Measurements from ENCODE around the gene CLDN7. TPM values are rescaled to one million over a fixed set of nuclear protein-coding genes. Genes with fewer than 3 reads are reported as not detected.

The CLDN7 gene
- total RNA-seq, 2 donors from 2014 or later = 142 to 149 TPM

- H3K36me3 Mint-ChIP-seq (ENCODE audit: low read depth) = peaks cover 66% of the 10 kb centered on the region
- Histone ChIP-seq H3K36me3 (ENCODE audit: control insufficient read depth, insufficient read depth, low read length) (peaks cover 67% of the 10 kb centered on the region), H3K27me3 (ENCODE audit: control insufficient read depth, insufficient read depth, low read length, poor library complexity, severe bottlenecking) (no peaks in the 10 kb centered on the region), H3K4me3 (ENCODE audit: low read length) (no peak overlapping the region), H3K4me1 (ENCODE audit: control insufficient read depth, insufficient read depth, low read length) (peaks cover 5% of the 10 kb centered on the region), H3K27ac (ENCODE audit: low read depth, low read length) (no peak overlapping the region), H3K9me3 (ENCODE audit: control insufficient read depth, low read length) (no peaks in the 10 kb centered on the region), H3K9ac (ENCODE audit: extremely low read depth, low read length, poor library complexity, severe bottlenecking) (no peak overlapping the region)
- peaks cover 15% of the 10 kb centered on the region for H3K4me1 Mint-ChIP-seq
- peak overlapping the region; percentile 11 for H3K27ac Mint-ChIP-seq
- no peak for DNase-seq
- WGBS, 2 experiments (ENCODE audit: insufficient coverage in 1 of 2, insufficient read length in 1 of 2) = 93 to 98% methylated on average over 7 to 10 of the region's 10 CpGs
- H3K4me3 Mint-ChIP-seq = no peak overlapping the region
- no peak for TF ChIP-seq CTCF (conservative IDR thresholded peaks at IDR 0.05)
- no peaks in the 10 kb centered on the region for H3K9me3 Mint-ChIP-seq
- H3K27me3 Mint-ChIP-seq (ENCODE audit: insufficient read depth) = no peaks in the 10 kb centered on the region
These were observed 38.2 kb downstream of the CLDN7 start for GRCh38 chr17:7224110-7224509.

- Histone ChIP-seq H3K9me3 (ENCODE audit: control insufficient read depth, low read length) (no peaks in the 10 kb centered on the region), H3K4me1 (ENCODE audit: control insufficient read depth, insufficient read depth, low read length) (peaks cover 12% of the 10 kb centered on the region), H3K9ac (ENCODE audit: extremely low read depth, low read length, poor library complexity, severe bottlenecking) (no peak overlapping the region), H3K36me3 (ENCODE audit: control insufficient read depth, insufficient read depth, low read length) (peaks cover 60% of the 10 kb centered on the region), H3K27ac (ENCODE audit: low read depth, low read length) (no peak overlapping the region), H3K4me3 (ENCODE audit: low read length) (no peak overlapping the region), H3K27me3 (ENCODE audit: control insufficient read depth, insufficient read depth, low read length, poor library complexity, severe bottlenecking) (no peaks in the 10 kb centered on the region)
- peaks cover 21% of the 10 kb centered on the region for H3K4me1 Mint-ChIP-seq
- H3K27ac Mint-ChIP-seq = no peak overlapping the region
- 97 to 100% methylated on average over 4 of the region's 4 CpGs for WGBS, 2 experiments (ENCODE audit: insufficient coverage in 1 of 2, insufficient read length in 1 of 2)
- no peaks in the 10 kb centered on the region for H3K9me3 Mint-ChIP-seq
- no peaks in the 10 kb centered on the region for H3K27me3 Mint-ChIP-seq (ENCODE audit: insufficient read depth)
- no peak for DNase-seq
- no peak overlapping the region for H3K4me3 Mint-ChIP-seq
- H3K36me3 Mint-ChIP-seq (ENCODE audit: low read depth) = peaks cover 59% of the 10 kb centered on the region
- TF ChIP-seq CTCF (conservative IDR thresholded peaks at IDR 0.05) = no peak
These were observed 38.9 kb downstream of the CLDN7 start for GRCh38 chr17:7223375-7223774.

- H3K27ac Mint-ChIP-seq = no peak overlapping the region
- 77 to 92% methylated on average over 6 to 7 of the region's 7 CpGs for WGBS, 2 experiments (ENCODE audit: insufficient coverage in 1 of 2, insufficient read length in 1 of 2)
- no peak overlapping the region for H3K4me3 Mint-ChIP-seq
- H3K36me3 Mint-ChIP-seq (ENCODE audit: low read depth) = peaks cover 55% of the 10 kb centered on the region
- no peak overlapping the region for H3K4me3 ChIP-seq (ENCODE audit: low read length)
- H3K4me1 ChIP-seq (ENCODE audit: control insufficient read depth, insufficient read depth, low read length) = peaks cover 17% of the 10 kb centered on the region
- no peaks in the 10 kb centered on the region for H3K27me3 ChIP-seq (ENCODE audit: control insufficient read depth, insufficient read depth, low read length, poor library complexity, severe bottlenecking)
- H3K27ac ChIP-seq (ENCODE audit: low read depth, low read length) = no peak overlapping the region
- peaks cover 25% of the 10 kb centered on the region for H3K4me1 Mint-ChIP-seq
- no peaks in the 10 kb centered on the region for H3K9me3 ChIP-seq (ENCODE audit: control insufficient read depth, low read length)
- peaks cover 56% of the 10 kb centered on the region for H3K36me3 ChIP-seq (ENCODE audit: control insufficient read depth, insufficient read depth, low read length)
- no peak for DNase-seq
- H3K9me3 Mint-ChIP-seq = no peaks in the 10 kb centered on the region
- H3K27me3 Mint-ChIP-seq (ENCODE audit: insufficient read depth) = no peaks in the 10 kb centered on the region
- H3K9ac ChIP-seq (ENCODE audit: extremely low read depth, low read length, poor library complexity, severe bottlenecking) = no peak overlapping the region
- no peak for TF ChIP-seq CTCF (conservative IDR thresholded peaks at IDR 0.05)
These were observed 39.3 kb downstream of the CLDN7 start for GRCh38 chr17:7222972-7223292.
